Measurements from ENCODE around the gene PGF.

DNA sequence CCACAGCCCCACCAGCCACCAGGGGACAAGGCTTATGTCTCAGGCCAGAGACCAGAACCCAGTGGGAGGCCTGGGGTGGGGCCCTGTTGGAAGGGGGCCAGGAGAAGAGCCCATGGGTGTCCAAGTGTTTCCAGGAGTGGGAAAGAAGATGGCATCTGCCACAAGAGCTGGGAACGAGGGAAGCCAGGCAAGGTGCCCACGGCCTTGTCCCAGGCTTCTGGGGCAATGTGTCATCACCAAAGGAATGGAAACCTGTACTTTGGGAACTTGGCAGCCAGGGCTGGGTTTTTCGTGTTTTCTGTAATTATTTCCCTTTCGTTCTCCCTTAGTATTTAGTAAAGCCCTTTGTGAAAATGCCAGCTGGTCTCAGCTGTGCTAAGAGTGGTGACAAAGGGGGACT, 5.3 kb upstream of the PGF start:
- TF ChIP-seq, protein P1, sequence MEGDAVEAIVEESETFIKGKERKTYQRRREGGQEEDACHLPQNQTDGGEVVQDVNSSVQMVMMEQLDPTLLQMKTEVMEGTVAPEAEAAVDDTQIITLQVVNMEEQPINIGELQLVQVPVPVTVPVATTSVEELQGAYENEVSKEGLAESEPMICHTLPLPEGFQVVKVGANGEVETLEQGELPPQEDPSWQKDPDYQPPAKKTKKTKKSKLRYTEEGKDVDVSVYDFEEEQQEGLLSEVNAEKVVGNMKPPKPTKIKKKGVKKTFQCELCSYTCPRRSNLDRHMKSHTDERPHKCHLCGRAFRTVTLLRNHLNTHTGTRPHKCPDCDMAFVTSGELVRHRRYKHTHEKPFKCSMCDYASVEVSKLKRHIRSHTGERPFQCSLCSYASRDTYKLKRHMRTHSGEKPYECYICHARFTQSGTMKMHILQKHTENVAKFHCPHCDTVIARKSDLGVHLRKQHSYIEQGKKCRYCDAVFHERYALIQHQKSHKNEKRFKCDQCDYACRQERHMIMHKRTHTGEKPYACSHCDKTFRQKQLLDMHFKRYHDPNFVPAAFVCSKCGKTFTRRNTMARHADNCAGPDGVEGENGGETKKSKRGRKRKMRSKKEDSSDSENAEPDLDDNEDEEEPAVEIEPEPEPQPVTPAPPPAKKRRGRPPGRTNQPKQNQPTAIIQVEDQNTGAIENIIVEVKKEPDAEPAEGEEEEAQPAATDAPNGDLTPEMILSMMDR (IDR thresholded peaks at IDR 0.05) = no peak
- no peak for TF ChIP-seq POLR2A (IDR thresholded peaks at IDR 0.05)

Data from adrenal gland (tissue), 5 donors.